Thymus (tissue), 11 donors: ENCODE results near the gene MPL. TPM values are rescaled to one million over a fixed set of nuclear protein-coding genes. Genes with fewer than 3 reads are reported as not detected.

Source experiments
- DNase-seq, 9 donors: peaks; one replicate each; pipeline ENCODE4 v3.0.0-alpha.2; 2013; ENCODE audit warnings: low spot score in 9 of 9, low read depth in 6 of 9, missing footprints in 1 of 9
- H3K27ac ChIP-seq, 2 donors: one replicate each; pipeline ENCODE4 v1.5.1; 2013; ENCODE audit warnings: control low read depth in 1 of 2, low read depth in 1 of 2, low read length in 1 of 2, mild to moderate bottlenecking in 1 of 2, moderate library complexity in 1 of 2
- H3K27me3 ChIP-seq, 2 donors: one replicate each; pipeline ENCODE4 v1.5.1; 2013; ENCODE audit warnings: low read length in 1 of 2; ENCODE audit not compliant: control insufficient read depth in 2 of 2, insufficient read depth in 1 of 2
- H3K36me3 ChIP-seq, 2 donors: one replicate each; pipeline ENCODE4 v1.5.1; 2013; ENCODE audit warnings: low read length in 1 of 2, mild to moderate bottlenecking in 1 of 2, moderate library complexity in 1 of 2; ENCODE audit not compliant: control insufficient read depth in 2 of 2, insufficient read depth in 2 of 2
- H3K4me1 ChIP-seq, 2 donors: one replicate each; pipeline ENCODE4 v1.5.1; 2013; ENCODE audit warnings: low read length in 2 of 2; ENCODE audit not compliant: control insufficient read depth in 2 of 2, insufficient read depth in 2 of 2
- H3K4me3 ChIP-seq, 2 donors: one replicate each; pipeline ENCODE4 v1.5.1; 2013; ENCODE audit warnings: low read length in 2 of 2, control low read depth in 1 of 2, mild to moderate bottlenecking in 1 of 2
- H3K9me3 ChIP-seq, 2 donors: one replicate each; pipeline ENCODE4 v1.5.1; 2013; ENCODE audit warnings: low read length in 1 of 2, mild to moderate bottlenecking in 1 of 2; ENCODE audit not compliant: control insufficient read depth in 2 of 2, insufficient read depth in 1 of 2
- WGBS: extraction: QIAGEN DNeasy Blood & Tissue Kit; methylation state at CpG from one replicate; pipeline ENCODE4 v1.1.7; 2013; 5-methylcytosine and 5-hydroxymethylcytosine counted together
- polyA plus RNA-seq: library from polyadenylated mRNA; stranded (reverse); fragments of 200-250 nt; gene quantifications from one replicate; pipeline ENCODE4 v1.2.3, GENCODE V29; 2013
- total RNA-seq: library from RNA; stranded (reverse); fragments of 120-200 nt; gene quantifications from one replicate; pipeline ENCODE4 v1.2.4, GENCODE V29; 2013
- donor health status: healthy.

Gene MPL
- total and polyA plus RNA-seq, 2 donors, result 0.02 to 0.05 TPM

GRCh38 chr1:43402089-43402865 lies 64.7 kb downstream of the MPL start:
- Histone ChIP-seq H3K27me3 (no peaks in the 10 kb centered on the region), H3K4me3 (no peak overlapping the region), H3K9me3 (no peaks in the 10 kb centered on the region), H3K36me3 (peaks cover 38% of the 10 kb centered on the region in 2 donors), H3K27ac (no peak overlapping the region), H3K4me1 (no peaks in the 10 kb centered on the region)
- DNase-seq, result no peak
- WGBS, result 91% methylated on average over 6 of the region's 6 CpGs

Other genes starting within 250 kb of the MPL start
- 64.1 TPM for gene EBNA1BP2, start 165.5 kb upstream of the MPL start, total RNA-seq
- 41.3 TPM for gene EBNA1BP2, start 165.5 kb upstream of the MPL start, polyA plus RNA-seq
- 0.42 TPM for gene CFAP57, start 165.5 kb upstream of the MPL start, total RNA-seq
- 0.16 TPM for gene CFAP57, start 165.5 kb upstream of the MPL start, polyA plus RNA-seq
- 0.42 TPM for gene TMEM125, start 67.8 kb upstream of the MPL start, total RNA-seq
- 2.4 TPM for gene TMEM125, start 67.8 kb upstream of the MPL start, polyA plus RNA-seq
- 0.66 TPM for gene C1orf210, start 52.2 kb upstream of the MPL start, total RNA-seq
- gene C1orf210, start 52.2 kb upstream of the MPL start, polyA plus RNA-seq, result 3.1 TPM
- 4.8 TPM for gene TIE1, start 36.8 kb upstream of the MPL start, total RNA-seq
- gene TIE1, start 36.8 kb upstream of the MPL start, polyA plus RNA-seq, result 8.3 TPM
- gene CDC20, start 21.2 kb downstream of the MPL start, total RNA-seq, result 68.1 TPM
- gene CDC20, start 21.2 kb downstream of the MPL start, polyA plus RNA-seq, result 14.1 TPM
- gene ELOVL1, start 30.2 kb downstream of the MPL start, total RNA-seq, result 26.1 TPM
- gene ELOVL1, start 30.2 kb downstream of the MPL start, polyA plus RNA-seq, result 44.8 TPM
- 25.2 TPM for gene MED8, start 52.0 kb downstream of the MPL start, total RNA-seq
- gene MED8, start 52.0 kb downstream of the MPL start, polyA plus RNA-seq, result 32.3 TPM
- 8.8 TPM for gene SZT2, start 52.1 kb downstream of the MPL start, total RNA-seq
- gene SZT2, start 52.1 kb downstream of the MPL start, polyA plus RNA-seq, result 19.9 TPM
- gene HYI, start 116.1 kb downstream of the MPL start, total RNA-seq, result 10.8 TPM
- 23.0 TPM for gene HYI, start 116.1 kb downstream of the MPL start, polyA plus RNA-seq
- gene PTPRF, start 193.1 kb downstream of the MPL start, total RNA-seq, result 26.0 TPM
- 40.6 TPM for gene PTPRF, start 193.1 kb downstream of the MPL start, polyA plus RNA-seq